ENCODE data around the gene SARM1. TPM values are rescaled to one million over a fixed set of nuclear protein-coding genes. Genes with fewer than 3 reads are reported as not detected.

Gene SARM1
- total and polyA plus RNA-seq, 2 of the 8 experiments (the other 6 are each of a cell fraction or from before 2014, with no cell fraction given): 5.8 to 9.2 TPM

GRCh38 chr17:28363776-28364650, 7.5 kb upstream of the SARM1 start:
- WGBS, 2 experiments (ENCODE audit: extremely low coverage in 1 of 2, insufficient coverage in 1 of 2, insufficient read length in 1 of 2, insufficient replicate concordance in 2 of 2, low coverage in 1 of 2, low lambda C conversion rate in 2 of 2, missing lambda C conversion rate in 1 of 2): 93% methylated on average over 8 of the region's 8 CpGs; no CpG with 5 or more reads in 1 of the 2 experiments
- H3K27ac ChIP-seq (ENCODE audit: low read depth, low read length): no peak overlapping the region

More at GRCh38 chr17:28363776-28364650, 7.5 kb upstream of the SARM1 start:
- Histone ChIP-seq H2BK120ac (replicated peaks; ENCODE audit: low read depth, low read length) (no peak overlapping the region), H3K9me3 (ENCODE audit: insufficient read depth in 2 of 2, low read depth in 1 of 2, low read length in 1 of 2) (no peaks in the 10 kb centered on the region), H3K27me3 (replicated peaks in 1 of 4; ENCODE audit: control insufficient read depth in 3 of 4, extremely low read depth in 1 of 4, insufficient read depth in 3 of 4, low read length in 3 of 4) (no peaks in the 10 kb centered on the region), H3K23ac (ENCODE audit: insufficient read length) (no peak overlapping the region), H4K5ac (ENCODE audit: insufficient read length, low read depth, low read length) (no peak overlapping the region), H2BK12ac (ENCODE audit: low read depth, low read length) (no peak overlapping the region), H3K9ac (replicated peaks in 1 of 4; ENCODE audit: extremely low read depth in 1 of 4, low read depth in 3 of 4, low read length in 3 of 4) (no peak overlapping the region), H3K79me1 (ENCODE audit: low read depth, low read length) (no peaks in the 10 kb centered on the region), H3K4me2 (ENCODE audit: insufficient read depth in 1 of 2, low read depth in 2 of 2, low read length in 2 of 2) (no peak overlapping the region), H2AFZ (ENCODE audit: low read length) (no peak overlapping the region), H3K36me3 (ENCODE audit: control insufficient read depth in 2 of 4, insufficient read depth in 4 of 4, low read length in 3 of 4) (peaks cover 7 to 24% (median 19%) of the 10 kb centered on the region in 4 experiments; a peak in 7 of 8 replicates), H2AK5ac (ENCODE audit: low read depth, low read length) (no peak overlapping the region), H3K79me2 (ENCODE audit: control insufficient read depth in 1 of 2, insufficient read depth in 2 of 2, low read length in 2 of 2) (no peaks in the 10 kb centered on the region), H3K4me1 (replicated peaks in 1 of 4; ENCODE audit: control insufficient read depth in 3 of 4, insufficient read depth in 4 of 4, low read length in 3 of 4) (no peaks in the 10 kb centered on the region), H4K20me1 (replicated peaks in 1 of 2; ENCODE audit: control insufficient read depth in 1 of 2, insufficient read depth in 2 of 2, low read length in 2 of 2) (no peaks in the 10 kb centered on the region), H3K23me2 (ENCODE audit: low read depth, low read length) (no peaks in the 10 kb centered on the region), H3K4me3 (ENCODE audit: extremely low read depth in 1 of 4, insufficient read depth in 2 of 4, low read depth in 3 of 4, low read length in 4 of 4) (no peak overlapping the region), H4K8ac (ENCODE audit: extremely low read depth, insufficient read depth, low read length) (no peak overlapping the region), H3K4ac (replicated peaks; ENCODE audit: insufficient read length, low read depth, low read length) (no peak overlapping the region), H2BK5ac (ENCODE audit: low read depth, low read length) (no peak overlapping the region), H2BK15ac (ENCODE audit: low read length) (no peak overlapping the region), H3K14ac (ENCODE audit: insufficient read length) (no peak overlapping the region), H4K91ac (replicated peaks; ENCODE audit: insufficient read length, low read length) (no peak overlapping the region), H3K18ac (ENCODE audit: extremely low read depth, low read length) (no peak overlapping the region), H3K56ac (replicated peaks; ENCODE audit: insufficient read length, low read depth, low read length) (no peak overlapping the region), H2BK20ac (ENCODE audit: low read length) (no peak overlapping the region)
- DNase-seq (ENCODE audit: low read depth in 1 of 2, low spot score in 2 of 2) (no peak), FAIRE-seq (no peak)
- CTCF ChIA-PET (ENCODE audit: partially characterized antibody): interaction anchor here (1.5 to 2.0 kb wide), 2 partner anchors 9 to 18 kb away, joined by 4 to 6 read pairs; no protein-coding TSS in a partner anchor
- TF ChIP-seq NANOG (IDR thresholded peaks at IDR 0.05; ENCODE audit: insufficient read depth, low read depth, low read length, poor library complexity, severe bottlenecking): no peak
- TF ChIP-seq CBX5 (IDR thresholded peaks at IDR 0.05; ENCODE audit: low read depth, low read length): no peak
- POLR2A ChIA-PET (ENCODE audit: partially characterized antibody): interaction anchor here (0.9 to 12.7 kb wide), 6 partner anchors 6 to 185 kb away, joined by 3 to 103 read pairs (median 12); partner anchors contain the start of genes IFT20, POLDIP2, SARM1 and SEBOX

Data from H1 (cell line).